ENCODE data around the gene CHEK2. TPM values are rescaled to one million over a fixed set of nuclear protein-coding genes. Genes with fewer than 3 reads are reported as not detected.
"Not testable (repeated sequence)": the region's sequence is repeated elsewhere in the genome, so short reads cannot be mapped to it uniquely, and the experiment has no call there.

The CHEK2 gene
- total RNA-seq, 6 experiments from 2014 or later = 10.2 to 17.7 (median 14.9) TPM

DNA sequence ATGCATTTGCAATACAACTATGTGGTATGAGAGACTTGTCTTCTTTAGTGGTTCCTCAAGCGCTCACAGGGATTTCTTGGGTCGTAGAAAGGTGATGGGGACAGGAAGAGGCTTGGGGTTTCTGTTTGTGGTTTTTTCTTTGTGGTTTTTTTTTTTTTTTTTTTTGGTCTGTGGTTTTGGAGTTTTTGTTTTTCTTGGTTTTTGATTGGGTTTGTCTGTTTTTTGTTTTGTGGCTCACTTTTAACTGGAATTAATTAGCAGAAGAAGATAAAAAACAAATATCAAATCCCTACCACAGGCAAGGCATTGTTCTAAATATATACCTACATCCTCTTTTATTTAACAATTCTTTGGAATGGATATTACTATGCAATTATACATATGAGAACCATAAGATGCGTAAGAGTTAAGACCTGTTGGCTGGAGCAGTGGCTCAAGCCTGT lies 67.5 kb downstream of the CHEK2 start:
- H3K27ac Mint-ChIP-seq = no peak overlapping the region; the same call in 1 of the 2 replicates
- peaks cover 27% of the 10 kb centered on the region for H3K4me1 Mint-ChIP-seq (ENCODE audit: low read depth)
- H3K4me3 Mint-ChIP-seq = peak overlapping the region; percentile 7; the same call in 1 of the 2 replicates
- H3K9me3 Mint-ChIP-seq = no peaks in the 10 kb centered on the region
- peaks cover 2% of the 10 kb centered on the region for H3K27me3 Mint-ChIP-seq (ENCODE audit: insufficient read depth)
- DNase-seq = peak; percentile 11
- TF ChIP-seq, protein P1, sequence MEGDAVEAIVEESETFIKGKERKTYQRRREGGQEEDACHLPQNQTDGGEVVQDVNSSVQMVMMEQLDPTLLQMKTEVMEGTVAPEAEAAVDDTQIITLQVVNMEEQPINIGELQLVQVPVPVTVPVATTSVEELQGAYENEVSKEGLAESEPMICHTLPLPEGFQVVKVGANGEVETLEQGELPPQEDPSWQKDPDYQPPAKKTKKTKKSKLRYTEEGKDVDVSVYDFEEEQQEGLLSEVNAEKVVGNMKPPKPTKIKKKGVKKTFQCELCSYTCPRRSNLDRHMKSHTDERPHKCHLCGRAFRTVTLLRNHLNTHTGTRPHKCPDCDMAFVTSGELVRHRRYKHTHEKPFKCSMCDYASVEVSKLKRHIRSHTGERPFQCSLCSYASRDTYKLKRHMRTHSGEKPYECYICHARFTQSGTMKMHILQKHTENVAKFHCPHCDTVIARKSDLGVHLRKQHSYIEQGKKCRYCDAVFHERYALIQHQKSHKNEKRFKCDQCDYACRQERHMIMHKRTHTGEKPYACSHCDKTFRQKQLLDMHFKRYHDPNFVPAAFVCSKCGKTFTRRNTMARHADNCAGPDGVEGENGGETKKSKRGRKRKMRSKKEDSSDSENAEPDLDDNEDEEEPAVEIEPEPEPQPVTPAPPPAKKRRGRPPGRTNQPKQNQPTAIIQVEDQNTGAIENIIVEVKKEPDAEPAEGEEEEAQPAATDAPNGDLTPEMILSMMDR (IDR thresholded peaks at IDR 0.05) = no peak
- peaks cover 6% of the 10 kb centered on the region for H3K36me3 Mint-ChIP-seq (ENCODE audit: low read depth)

DNA sequence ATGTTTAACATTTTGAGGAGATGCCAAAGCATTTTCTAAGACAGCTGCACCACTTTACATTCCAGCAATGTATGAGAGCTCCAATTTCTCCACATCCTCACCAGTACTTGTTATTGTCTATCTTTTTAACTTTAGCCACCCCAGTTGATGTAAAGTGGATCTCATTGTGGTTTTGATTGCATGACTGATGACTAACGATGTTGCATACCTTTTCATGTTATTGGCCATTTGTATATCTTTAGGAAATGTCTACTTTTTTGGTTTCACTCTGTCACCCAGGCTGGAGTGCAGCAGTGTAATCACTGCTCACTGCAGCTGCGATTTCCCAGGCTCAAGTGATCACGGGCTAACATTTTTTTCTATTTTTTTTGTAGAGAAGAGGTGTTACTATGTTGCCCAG lies 70.9 kb downstream of the CHEK2 start:
- H3K27ac Mint-ChIP-seq = no peak overlapping the region
- DNase-seq = no peak
- H3K36me3 Mint-ChIP-seq (ENCODE audit: low read depth) = peaks cover 6% of the 10 kb centered on the region
- no peaks in the 10 kb centered on the region for H3K9me3 Mint-ChIP-seq
- H3K27me3 Mint-ChIP-seq (ENCODE audit: insufficient read depth) = no peaks in the 10 kb centered on the region; the same call in none of the 2 replicates
- TF ChIP-seq, protein P1 (IDR thresholded peaks at IDR 0.05) = no peak
- no peak overlapping the region for H3K4me3 Mint-ChIP-seq
- peaks cover 20% of the 10 kb centered on the region for H3K4me1 Mint-ChIP-seq (ENCODE audit: low read depth)

DNA sequence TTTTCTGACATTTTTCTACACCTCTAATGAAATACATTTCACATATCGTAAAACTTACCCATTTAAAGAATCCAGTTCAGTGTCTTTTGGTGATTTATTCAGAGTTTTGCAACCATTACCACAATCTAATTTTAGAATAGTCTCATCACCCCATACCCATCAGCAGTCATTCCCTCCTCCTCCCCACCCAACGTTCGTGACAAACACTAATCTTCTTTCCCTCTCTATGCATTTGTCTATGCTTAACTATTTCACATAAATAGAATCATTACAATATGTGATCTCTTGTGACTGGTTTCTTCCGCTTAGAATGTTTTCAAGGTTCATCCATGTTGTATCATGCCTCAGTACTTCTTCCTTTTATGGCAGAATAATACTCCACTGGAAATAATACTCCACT lies 71.5 kb downstream of the CHEK2 start:
- no peaks in the 10 kb centered on the region; the same call in none of the 2 replicates for H3K27me3 Mint-ChIP-seq (ENCODE audit: insufficient read depth)
- TF ChIP-seq, protein P1 (IDR thresholded peaks at IDR 0.05) = no peak
- H3K9me3 Mint-ChIP-seq = no peaks in the 10 kb centered on the region
- H3K4me3 Mint-ChIP-seq = no peak overlapping the region
- peaks cover 6% of the 10 kb centered on the region for H3K36me3 Mint-ChIP-seq (ENCODE audit: low read depth)
- no peak for DNase-seq
- H3K4me1 Mint-ChIP-seq (ENCODE audit: low read depth) = peaks cover 20% of the 10 kb centered on the region
- H3K27ac Mint-ChIP-seq = no peak overlapping the region

DNA sequence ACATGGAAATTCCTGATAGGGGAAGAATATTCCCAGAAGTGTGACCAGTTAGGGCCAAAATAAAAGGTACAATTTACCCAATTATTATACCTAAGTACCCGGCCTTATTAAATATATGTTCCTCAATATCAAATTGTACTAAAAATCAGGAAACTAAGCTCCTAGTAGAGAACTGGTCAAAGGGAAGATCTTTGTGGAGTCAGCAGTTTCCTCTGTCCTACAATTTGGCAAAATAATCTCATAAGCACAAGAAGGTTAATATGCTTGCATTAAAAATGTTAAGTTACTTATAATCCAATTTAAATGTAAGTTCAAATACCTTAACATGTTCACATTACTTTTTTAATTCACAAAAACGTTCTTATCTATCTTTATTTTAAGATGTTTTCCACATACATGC lies 72.2 kb downstream of the CHEK2 start:
- no peak for DNase-seq
- no peak overlapping the region for H3K4me3 Mint-ChIP-seq
- TF ChIP-seq, protein P1 (IDR thresholded peaks at IDR 0.05) = no peak
- peaks cover 20% of the 10 kb centered on the region for H3K4me1 Mint-ChIP-seq (ENCODE audit: low read depth)
- H3K9me3 Mint-ChIP-seq = no peaks in the 10 kb centered on the region
- no peak overlapping the region for H3K27ac Mint-ChIP-seq
- H3K27me3 Mint-ChIP-seq (ENCODE audit: insufficient read depth) = no peaks in the 10 kb centered on the region; the same call in none of the 2 replicates
- H3K36me3 Mint-ChIP-seq (ENCODE audit: low read depth) = peaks cover 6% of the 10 kb centered on the region

DNA sequence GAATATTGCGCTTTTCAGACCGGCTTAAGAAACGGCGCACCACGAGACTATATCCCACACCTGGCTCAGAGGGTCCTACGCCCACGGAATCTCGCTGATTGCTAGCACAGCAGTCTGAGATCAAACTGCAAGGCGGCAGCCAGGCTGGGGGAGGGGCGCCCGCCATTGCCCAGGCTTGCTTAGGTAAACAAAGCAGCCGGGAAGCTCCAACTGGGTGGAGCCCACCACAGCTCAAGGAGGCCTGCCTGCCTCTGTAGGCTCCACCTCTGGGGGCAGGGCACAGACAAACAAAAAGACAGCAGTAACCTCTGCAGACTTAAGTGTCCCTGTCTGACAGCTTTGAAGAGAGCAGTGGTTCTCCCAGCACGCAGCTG lies 78.1 kb downstream of the CHEK2 start:
- H3K27me3 Mint-ChIP-seq (ENCODE audit: insufficient read depth); H3K4me1 Mint-ChIP-seq (ENCODE audit: low read depth); H3K4me3 Mint-ChIP-seq; H3K9me3 Mint-ChIP-seq; H3K36me3 Mint-ChIP-seq (ENCODE audit: low read depth); H3K27ac Mint-ChIP-seq; DNase-seq: not testable (repeated sequence)

DNA sequence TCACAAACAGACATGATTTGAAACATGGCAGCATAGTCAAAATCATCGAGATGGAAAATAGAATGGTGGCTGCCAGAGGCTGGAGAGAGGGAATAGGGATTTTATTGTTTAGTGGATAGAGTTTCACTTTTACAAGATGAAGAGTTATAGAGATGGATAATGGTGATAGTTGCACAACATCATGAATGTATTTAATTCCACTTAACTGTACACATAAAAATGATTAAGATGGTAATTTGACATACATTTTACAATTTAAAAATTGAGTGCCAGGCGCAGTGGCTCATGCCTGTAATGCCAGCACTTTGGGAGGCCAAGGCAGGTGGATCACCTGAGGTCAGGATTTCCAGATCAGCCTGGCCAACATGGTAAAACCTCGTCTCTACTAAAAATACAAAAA lies 83.2 kb downstream of the CHEK2 start:
- Mint-ChIP-seq H3K9me3 (no peaks in the 10 kb centered on the region), H3K27me3 (ENCODE audit: insufficient read depth) (no peaks in the 10 kb centered on the region), H3K4me3 (no peak overlapping the region), H3K4me1 (ENCODE audit: low read depth) (no peaks in the 10 kb centered on the region), H3K36me3 (ENCODE audit: low read depth) (no peaks in the 10 kb centered on the region), H3K27ac (no peak overlapping the region)
- DNase-seq = no peak
- TF ChIP-seq, protein P1 (IDR thresholded peaks at IDR 0.05) = no peak

All from HFFc6 (cell line).